GM19043 (cell line): ENCODE results near the gene PGM1.
"Not testable (repeated sequence)": the region's sequence is repeated elsewhere in the genome, so short reads cannot be mapped to it uniquely, and the experiment has no call there.

Experiments
- ATAC-seq: cut with Tn5 transposase; IDR thresholded peaks from one replicate; pipeline ENCODE4 v1.9.1; 2021; ENCODE audit warnings: low read depth; ENCODE audit not compliant: unreplicated experiment

PGM1 gene

DNA sequence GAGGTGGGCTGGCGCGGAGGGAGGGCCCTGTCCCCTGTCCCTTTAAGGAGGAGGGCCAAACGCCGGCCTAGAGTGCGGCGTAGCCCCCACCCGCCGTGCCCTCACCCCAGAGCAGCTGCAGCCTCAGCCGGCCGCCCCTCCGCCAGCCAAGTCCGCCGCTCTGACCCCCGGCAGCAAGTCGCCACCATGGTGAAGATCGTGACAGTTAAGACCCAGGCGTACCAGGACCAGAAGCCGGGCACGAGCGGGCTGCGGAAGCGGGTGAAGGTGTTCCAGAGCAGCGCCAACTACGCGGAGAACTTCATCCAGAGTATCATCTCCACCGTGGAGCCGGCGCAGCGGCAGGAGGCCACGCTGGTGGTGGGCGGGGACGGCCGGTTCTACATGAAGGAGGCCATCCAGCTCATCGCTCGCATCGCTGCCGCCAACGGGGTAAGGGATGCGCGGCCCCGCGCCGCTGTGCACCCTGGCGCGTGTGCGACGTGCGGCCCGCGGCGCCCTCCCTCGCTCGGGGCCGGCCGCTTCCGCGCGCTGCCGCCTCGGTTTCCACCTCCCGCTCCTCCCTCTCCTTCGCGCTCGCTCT is at the start of gene PGM1:
Gene PGM1 (plus strand): TSS at position 109 of the 583 bp plus-strand sequence. CDS start 78 bp downstream, at position 187.
- ATAC-seq, result peak; percentile 72

DNA sequence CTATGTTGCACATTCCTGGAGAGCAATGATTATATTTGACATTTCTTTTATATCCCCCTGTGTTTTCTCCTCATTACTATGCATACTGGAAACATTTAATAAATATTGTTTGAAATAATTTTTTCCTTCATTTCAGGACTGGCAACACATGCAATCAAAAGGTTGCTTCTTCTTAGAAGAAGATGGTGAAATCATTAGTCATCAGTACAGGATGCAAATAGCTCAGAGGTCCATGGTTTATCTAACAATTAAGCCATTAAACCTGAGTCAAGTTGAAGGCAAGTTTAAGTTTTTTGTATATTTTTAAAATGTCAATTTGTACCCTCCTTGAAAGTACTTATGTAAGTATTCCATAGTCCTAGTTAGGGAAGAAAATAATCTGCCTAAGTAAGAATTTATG is 47.4 kb upstream of the PGM1 start:
- ATAC-seq, result no peak

DNA sequence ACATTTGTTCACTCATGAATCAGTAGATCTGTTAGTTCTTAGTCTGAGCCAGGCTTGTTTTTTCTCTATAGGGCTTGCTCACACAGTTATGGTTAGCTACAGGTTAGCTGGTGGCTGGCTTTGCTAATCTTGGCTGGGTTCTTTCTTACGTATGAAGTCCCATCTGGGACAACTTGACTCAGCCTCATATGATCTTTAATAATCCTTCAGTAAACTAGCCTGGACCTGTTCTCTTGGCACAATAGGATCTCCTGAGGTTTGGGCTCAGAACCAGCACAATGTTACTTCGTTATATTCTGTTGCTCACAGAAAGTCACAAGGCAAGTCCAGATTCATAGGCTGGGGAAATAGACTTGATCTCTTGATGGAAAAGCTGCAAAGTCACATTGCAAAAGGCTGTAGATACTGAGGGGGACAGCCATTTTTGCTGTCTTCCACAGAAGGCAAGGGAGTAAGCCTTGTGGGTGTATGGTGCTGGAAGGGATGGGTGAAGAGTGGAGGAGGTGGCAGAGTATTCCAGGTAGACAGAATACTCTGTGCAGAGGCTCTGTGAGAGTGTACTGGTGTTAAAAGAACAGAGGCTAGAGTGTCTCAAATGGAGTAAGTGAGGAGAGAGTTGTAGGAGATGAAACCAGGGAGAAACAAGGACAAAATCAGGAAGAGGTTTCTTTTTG is 45.5 kb upstream of the PGM1 start:
- ATAC-seq, result no peak

GRCh38 chr1:63548303-63548702 is 44.9 kb upstream of the PGM1 start:
- ATAC-seq, result no peak

GRCh38 chr1:63548877-63549276 is 44.3 kb upstream of the PGM1 start:
- no peak for ATAC-seq

DNA sequence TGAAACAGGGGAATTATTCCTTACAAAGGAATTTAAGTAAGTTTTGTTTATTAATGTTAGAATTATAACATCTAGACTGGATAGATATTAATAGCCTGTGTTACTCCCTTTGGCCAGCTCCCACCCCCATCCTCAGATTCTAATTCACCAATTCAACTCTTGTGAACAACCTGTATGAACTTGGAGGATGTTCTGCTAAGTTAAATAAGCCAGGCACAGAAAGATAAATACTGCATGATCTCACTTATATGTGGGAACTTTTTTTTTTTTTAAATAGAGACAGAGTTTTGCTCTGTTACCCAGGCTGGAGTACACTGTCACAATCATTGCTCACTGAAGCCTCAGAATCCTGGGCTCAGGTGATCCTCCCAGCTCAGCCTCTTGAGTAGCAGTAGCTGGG is 37.7 kb upstream of the PGM1 start:
- ATAC-seq, result no peak

- no peak for ATAC-seq
Measured at GRCh38 chr1:63557365-63557987, 35.7 kb upstream of the PGM1 start.

DNA sequence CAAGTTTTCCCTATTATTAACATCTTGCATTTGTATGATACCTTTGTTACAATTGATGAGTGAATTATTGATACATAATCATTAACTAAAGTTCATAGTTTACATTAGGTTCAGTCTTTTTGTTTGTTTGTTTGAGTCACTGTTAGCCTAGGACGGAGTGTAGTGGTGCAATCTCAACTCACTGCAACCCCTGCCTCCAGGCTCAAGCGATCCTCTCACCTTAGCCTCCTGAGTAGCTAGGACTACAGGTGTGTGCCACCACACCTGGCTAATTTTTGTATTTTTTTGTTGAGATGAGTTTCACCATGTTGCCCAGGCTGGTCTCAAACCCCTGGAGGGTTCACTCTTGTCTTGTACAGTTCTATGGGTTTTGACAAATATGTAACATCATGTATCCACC is 33.9 kb upstream of the PGM1 start:
- no peak for ATAC-seq

- ATAC-seq, result no peak
Measured at GRCh38 chr1:63563745-63564144, 29.5 kb upstream of the PGM1 start.

DNA sequence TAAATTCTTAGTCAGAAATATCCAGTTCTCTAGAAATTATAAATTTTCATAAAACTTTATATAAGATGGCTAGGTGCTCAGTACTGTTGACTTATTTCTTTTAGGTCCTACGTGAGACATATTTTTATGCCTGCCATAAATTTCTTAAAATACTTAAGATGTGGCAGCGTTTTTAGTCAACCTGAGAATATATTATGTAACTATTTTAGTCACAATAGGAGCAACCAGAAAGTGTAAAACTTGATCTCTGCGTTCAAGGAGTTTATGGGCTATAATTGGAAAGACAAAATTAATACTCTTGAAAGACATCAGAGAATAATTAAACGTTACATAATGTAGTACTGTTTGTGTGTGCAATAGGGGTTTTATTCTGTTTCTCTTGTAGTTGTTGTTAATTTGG is 24.1 kb upstream of the PGM1 start:
- no peak for ATAC-seq

DNA sequence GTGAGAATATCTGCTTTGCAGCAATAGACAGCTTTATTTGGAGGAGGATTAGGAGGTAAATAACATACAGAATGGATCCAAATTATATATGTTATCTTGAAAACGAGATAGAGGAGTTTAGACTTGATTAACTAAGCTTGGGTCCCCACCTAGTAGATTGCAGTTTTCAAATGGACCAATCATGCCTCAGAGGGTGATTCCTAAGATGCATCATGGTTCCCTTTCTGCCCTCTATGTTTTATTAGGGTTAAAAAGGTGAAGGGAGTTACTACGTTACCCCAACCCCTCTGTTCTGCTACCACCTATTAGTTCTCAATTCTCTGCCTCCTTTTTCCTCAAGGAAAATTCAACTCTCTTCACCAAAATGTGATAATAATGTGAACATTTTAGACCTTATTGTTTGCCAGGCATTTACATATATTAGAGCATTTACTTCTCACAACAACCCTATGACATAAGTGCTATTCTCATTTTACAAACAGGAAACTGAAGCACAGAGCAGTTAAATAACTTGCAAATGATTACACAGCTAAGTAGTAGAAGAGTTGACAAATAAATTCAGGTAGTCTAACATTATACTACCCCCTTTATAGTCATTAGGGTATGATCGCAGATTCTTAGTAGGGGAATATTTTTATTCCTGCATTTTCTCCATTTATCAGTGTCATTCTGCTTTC is 23.4 kb upstream of the PGM1 start:
- no peak for ATAC-seq

- not testable (repeated sequence) for ATAC-seq
Measured at GRCh38 chr1:63572686-63573085, 20.5 kb upstream of the PGM1 start.

- ATAC-seq, result not testable (repeated sequence)
Measured at GRCh38 chr1:63574203-63574796, 18.9 kb upstream of the PGM1 start.

- peak; percentile 75 for ATAC-seq
Measured at GRCh38 chr1:63575340-63575826, 17.8 kb upstream of the PGM1 start.

GRCh38 chr1:63586326-63586725 is 6.9 kb upstream of the PGM1 start:
- not testable (repeated sequence) for ATAC-seq

DNA sequence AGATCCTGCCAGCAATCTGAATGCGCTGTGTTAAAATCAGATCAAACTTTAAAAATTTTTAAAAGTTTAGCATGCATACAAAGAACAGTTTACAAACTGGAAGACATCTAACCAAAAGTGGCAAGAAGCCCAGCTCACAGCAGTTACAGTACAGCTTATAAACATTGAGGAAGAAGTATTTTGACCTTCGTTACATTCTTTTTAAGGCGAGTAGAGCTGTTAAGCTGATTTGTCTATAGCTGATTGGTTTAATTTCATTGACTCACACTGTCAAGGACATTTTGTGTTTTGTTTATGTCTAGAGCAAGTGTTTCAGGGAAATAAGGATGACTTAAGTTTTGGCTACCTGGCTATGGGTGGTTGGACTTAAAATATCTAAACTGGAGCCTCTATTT is 3.0 kb upstream of the PGM1 start:
- ATAC-seq, result no peak

DNA sequence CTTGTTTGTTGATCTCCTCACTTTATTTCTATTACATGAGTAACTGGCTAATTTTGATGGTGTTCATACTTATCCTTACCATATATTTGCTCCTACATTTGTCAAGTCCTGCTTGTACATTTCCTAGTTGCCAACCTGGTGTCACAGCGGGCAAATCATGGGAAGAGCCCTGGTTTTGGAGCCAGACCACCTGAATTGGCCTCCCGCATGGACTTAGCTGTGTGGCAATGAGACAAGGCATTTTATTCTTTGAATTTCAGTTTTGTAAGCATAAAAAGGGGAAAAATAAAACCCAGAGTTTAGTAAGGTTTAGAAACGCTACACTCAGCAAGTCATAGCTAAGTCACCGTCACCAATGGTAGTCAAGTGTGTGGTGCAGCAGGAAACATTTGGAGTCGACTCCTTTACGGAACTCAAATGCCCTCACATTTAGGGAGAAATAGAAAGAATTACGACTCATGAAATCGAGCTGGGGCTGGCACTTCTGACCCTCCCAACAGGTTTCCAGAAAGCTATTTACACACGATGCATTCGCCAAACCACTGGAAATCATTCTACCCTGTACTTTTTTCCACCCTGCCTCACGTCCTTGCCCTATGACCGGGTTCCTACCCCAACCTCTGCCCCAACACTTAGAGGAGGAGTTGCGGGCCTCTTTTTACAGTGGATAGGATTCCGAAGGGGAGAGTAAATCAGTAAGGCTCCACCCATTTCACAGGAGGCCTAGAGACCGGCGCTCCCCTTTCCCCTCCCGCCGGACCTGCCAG is 492 bp upstream of the PGM1 start:
- no peak for ATAC-seq

DNA sequence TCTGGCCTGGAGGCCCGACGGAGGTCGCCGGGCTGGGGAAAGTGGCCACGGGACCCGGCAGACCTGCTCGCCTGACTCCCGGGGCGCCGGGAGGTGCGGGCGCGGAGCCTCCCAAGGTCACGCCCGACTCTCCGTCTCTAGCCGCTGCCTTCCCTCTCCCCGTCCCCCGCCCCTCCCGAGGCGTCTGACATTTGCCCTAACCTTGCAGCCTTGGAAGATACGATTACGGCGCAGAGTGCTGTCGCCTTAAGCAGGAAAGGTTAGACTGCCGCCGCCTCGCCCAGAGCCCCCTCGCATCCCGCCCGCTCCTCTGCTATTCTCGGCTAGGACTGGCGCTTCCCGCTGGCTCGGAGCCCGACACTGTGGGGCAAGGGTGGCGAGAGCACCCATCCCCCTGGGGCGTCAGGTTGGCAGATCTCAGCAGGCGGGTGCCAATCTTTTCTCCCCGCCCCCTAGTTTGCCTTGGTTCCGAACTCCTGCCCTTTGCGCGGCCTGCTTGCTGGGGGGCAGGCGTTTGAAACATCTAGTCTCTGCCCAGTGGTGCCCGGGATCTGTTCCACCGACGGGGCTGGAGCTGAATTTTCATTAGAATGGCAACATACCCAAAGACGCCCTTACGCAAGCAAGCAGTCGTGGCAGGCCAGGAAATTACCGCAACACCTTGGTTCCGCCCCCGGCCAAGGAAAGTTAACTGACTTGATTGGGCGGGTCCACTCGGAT is 835 bp downstream of the PGM1 start:
- ATAC-seq, result peak; percentile 38

DNA sequence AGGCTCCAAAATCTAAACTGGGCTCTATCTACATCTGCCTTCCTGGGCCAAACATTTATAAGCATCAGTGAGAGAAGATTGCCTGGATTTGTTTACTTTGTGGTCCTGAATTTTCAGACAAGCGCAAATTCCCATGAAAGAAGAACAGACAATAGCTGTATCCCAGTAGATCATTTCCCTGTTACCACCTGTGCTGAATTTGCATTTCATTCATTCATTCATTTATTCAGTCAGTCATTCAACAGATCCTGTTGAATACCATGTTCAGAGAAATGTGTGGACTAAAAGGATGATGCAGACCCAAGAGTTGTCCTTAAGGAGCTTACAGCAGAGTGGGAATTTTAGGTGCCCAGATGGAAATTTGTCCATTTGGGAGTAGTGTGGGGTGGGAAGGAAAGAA is 2.2 kb downstream of the PGM1 start:
- no peak for ATAC-seq

DNA sequence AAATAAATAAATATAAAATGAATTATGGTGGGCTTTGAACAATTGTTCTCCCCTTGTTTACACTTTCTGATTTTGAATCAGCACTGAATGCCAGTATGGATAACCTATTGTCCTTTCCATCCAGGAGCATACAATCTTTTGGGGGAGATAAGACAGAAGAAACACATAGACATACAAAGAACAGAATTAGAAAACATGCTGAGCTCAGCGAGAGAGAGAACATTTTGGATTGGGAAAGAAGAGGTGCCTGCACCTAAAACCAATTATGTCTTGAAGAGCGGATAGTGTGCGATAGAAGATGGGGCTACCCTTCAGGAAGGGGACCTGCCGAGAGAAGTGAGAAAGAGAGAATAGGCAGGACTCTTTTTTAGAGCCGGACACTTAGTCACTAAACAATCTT is 6.6 kb downstream of the PGM1 start:
- ATAC-seq, result no peak
